ENCODE results near the gene SNAP47.
A peak's percentile ranks its signal among the peaks of the same experiment; 100 is the strongest.
"Not testable (repeated sequence)": the region's sequence is repeated elsewhere in the genome, so short reads cannot be mapped to it uniquely, and the experiment has no call there.

SNAP47 gene, protein sequence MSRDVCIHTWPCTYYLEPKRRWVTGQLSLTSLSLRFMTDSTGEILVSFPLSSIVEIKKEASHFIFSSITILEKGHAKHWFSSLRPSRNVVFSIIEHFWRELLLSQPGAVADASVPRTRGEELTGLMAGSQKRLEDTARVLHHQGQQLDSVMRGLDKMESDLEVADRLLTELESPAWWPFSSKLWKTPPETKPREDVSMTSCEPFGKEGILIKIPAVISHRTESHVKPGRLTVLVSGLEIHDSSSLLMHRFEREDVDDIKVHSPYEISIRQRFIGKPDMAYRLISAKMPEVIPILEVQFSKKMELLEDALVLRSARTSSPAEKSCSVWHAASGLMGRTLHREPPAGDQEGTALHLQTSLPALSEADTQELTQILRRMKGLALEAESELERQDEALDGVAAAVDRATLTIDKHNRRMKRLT

DNA sequence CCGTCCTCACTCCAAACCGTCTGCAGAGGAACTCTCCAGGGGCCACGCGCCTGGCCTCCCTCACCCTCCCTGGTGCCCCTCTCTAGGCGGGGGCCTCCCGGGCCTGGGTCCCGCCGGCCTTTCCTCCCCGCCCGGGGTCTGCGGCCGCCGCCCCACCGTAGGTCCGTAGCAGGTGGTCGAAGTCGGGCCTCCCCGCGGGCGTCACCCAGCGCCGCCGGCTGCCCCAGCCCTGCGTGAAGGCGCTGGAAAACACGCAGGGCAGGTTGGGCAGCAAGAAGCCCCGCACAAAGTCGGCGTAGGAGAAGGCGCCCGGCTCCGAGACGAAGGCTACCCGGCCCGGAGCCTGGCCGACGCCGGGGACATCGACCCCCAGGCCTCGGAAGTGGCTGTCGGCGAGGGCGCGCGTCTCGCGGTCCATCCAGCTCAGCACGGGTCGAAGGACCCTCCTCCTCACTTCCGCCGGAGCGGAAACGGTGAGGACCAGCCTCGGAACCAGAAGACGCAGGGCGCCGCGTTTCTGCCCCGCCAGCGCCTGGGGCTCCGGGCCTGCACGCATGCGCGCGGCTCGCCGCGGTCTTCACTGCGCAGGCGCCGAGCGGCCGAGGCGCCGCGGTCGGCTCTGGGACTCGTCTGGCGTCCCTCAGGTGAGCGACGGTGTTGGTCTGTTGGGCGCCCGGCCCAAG is at the start of gene SNAP47, which contains the start of gene JMJD4:
SNAP47 (plus strand) TSS at position 580 of the 683 bp plus-strand sequence. CDS start 12,302 bp downstream, outside the sequence.
JMJD4 (minus strand) TSS at position 447 of the 683 bp plus-strand sequence; CDS start at position 418, 29 bp downstream.
- DNase-seq: peak; percentile 36 to 92 (median 83)

GRCh38 chr1:227685807-227686206 is 49.4 kb upstream of the SNAP47 start:
- DNase-seq: no peak

DNA sequence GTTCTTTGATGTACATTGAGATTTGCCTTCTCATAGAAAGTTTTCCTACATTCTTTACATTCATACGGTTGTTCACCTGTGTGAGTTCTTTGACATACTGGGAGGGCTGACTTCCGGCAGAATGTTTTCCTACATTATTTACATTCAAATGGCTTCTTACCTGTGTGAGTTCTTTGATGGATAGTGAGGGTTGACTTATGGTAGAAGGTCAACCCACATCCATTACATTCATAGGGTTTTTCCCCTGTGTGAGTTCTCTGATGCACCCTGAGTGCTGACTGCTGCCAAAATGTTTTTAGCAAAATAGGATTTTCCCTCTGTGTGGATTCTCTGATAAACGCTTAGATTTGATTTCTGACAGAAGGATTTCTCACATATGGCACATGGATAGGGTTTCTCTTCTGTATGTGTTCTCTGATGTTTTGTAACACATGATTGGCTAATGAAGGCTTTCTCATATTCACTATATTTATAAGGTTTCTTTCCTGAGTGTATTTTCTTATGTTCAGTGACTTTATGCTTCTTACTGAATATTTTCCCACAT is 37.8 kb upstream of the SNAP47 start:
- DNase-seq: no peak

DNA sequence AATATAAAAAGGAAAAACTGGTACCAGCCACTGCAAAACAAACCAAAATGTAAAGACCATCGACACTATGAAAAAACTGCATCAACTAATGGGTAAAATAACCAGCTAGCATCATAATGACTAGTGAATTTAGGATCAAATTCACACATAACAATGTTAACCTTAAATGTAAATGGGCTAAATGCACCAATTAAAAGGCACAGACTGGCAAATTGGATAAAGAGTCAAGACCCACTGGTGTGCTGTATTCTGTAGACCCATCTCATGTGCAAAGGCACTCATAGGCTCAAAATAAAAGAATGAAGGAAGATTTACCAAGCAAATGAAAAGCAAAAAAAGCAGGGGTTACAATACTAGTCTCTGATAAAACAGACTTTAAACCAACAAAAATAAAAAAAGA is 33.6 kb upstream of the SNAP47 start:
- not testable (repeated sequence) for DNase-seq

DNA sequence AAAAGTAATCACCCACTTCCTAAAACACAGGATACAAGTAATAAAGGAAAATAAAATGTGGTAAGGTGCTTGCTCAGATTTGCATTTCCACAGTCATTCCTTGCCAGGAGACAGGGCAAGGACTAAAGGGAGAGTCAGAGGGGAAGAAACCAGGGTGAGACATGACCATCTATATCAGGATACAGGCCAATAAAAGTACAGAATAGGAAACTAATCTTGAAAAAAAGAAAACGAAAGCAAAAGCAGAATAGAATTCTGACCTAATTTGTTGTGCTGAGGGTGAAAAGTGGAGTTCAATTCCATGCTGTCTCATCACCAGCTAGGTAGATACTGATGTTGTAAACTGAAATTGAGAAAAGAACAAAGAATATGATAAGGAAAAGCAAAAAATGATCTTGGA is 27.4 kb upstream of the SNAP47 start:
- no peak for DNase-seq

- no peak for DNase-seq
Observed at GRCh38 chr1:227709451-227709850, 25.8 kb upstream of the SNAP47 start.

DNA sequence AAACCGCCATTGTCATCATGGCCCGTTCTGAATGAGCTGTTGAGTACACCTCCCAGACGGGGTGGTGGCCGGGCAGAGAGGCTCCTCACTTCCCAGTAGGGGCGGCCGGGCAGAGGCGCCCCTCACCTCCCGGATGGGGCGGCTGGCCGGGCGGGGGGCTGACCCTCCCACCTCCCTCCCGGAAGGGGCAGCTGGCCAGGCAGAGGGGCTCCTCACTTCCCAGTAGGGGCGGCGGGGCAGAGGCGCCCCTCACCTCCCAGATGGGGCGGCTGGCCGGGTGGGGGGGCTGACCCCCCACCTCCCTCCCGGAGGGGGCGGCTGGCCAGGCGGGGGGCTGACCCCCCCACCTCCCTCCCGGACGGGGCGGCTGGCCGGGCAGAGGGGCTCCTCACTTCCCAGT is 24.8 kb upstream of the SNAP47 start:
- not testable (repeated sequence) for DNase-seq

GRCh38 chr1:227712648-227713047 is 22.6 kb upstream of the SNAP47 start:
- DNase-seq: no peak

GRCh38 chr1:227718932-227719331 is 16.3 kb upstream of the SNAP47 start:
- DNase-seq: no peak

DNA sequence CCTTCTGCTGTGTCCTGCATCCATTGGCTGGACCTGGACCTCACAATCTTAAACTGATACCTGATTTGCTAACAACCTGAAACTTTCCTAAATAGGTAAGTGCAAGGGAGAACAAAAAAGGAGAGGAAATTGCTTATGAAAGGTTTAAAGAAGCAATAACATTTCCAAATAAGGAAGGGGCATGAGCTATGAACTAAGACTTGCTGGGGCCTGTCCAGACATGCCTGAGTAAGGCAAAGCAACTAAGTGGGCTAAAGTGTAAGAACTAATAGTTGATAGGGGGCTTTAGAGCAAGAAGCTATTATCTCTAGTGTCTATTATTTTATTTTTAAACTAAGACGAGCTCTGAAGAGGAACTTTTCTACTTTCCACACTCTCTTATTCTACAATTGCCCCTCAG is 11.8 kb upstream of the SNAP47 start:
- DNase-seq: no peak

- no peak for DNase-seq
Observed at GRCh38 chr1:227725046-227725445, 10.2 kb upstream of the SNAP47 start.

DNA sequence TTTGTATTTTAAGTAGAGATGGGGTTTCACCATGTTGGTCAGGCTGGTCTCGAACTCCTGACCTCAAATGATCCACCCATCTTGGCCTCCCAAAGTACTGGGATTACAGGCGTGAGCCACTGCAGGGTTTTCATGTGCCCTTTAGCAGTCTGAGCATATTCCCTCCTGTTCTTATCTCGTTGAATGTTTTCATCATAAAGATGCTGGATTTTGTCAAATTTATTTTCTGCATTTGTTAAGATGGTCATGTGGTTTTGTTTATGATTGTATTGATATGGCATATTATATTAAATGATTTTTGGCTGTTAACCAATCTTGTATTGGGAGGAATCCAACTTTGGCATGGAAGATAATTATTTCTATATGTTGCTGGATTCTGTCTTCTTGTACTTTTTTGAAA is 8.9 kb upstream of the SNAP47 start:
- DNase-seq: no peak

GRCh38 chr1:227726924-227727599 is 8.2 kb upstream of the SNAP47 start:
- no peak for DNase-seq

- peak in 6 of 14 donors; percentile 24 to 81 (median 41) for DNase-seq
Observed at GRCh38 chr1:227728059-227728891, 7.0 kb upstream of the SNAP47 start.

- DNase-seq: no peak
Observed at GRCh38 chr1:227728892-227729143, 6.4 kb upstream of the SNAP47 start.

- no peak for DNase-seq
Observed at GRCh38 chr1:227729144-227729880, 5.9 kb upstream of the SNAP47 start.

GRCh38 chr1:227729881-227730629 is 5.2 kb upstream of the SNAP47 start:
- peak in 1 of 14 donors; percentile 36 for DNase-seq

- DNase-seq: no peak
Observed at GRCh38 chr1:227730630-227731151, 4.5 kb upstream of the SNAP47 start.

- no peak for DNase-seq
Observed at GRCh38 chr1:227731241-227731677, 4.0 kb upstream of the SNAP47 start.

Data from C1 segment of cervical spinal cord (tissue), 14 donors.